K562 (cell line): Measurements from ENCODE around the gene KRTAP23-1.

Experiments
- BHLHE40 ChIP-seq: IDR thresholded peaks from 2 replicates; pipeline ENCODE4 v1.6.1; 2011; ENCODE audit warnings: low read length, improper control_type of control experiment
- CBFB ChIP-seq: sonication (generic); formaldehyde crosslinking; IDR thresholded peaks from 2 replicates; pipeline ENCODE4 v1.4.0; 2020; ENCODE audit warnings: mild to moderate bottlenecking, missing genetic modification reagents
- CHD4 ChIP-seq: fragments of 200-600 bp; sonication (generic); IDR thresholded peaks from 3 replicates; pipeline ENCODE4 v1.6.1; 2012; ENCODE audit warnings: low read depth, mild to moderate bottlenecking, mixed read lengths, low read length, inconsistent platforms; ENCODE audit not compliant: insufficient read depth, insufficient replicate concordance, poor library complexity, severe bottlenecking
- NKRF ChIP-seq: fragments of 450-650 bp; IDR thresholded peaks from 2 replicates; pipeline ENCODE4 v1.6.1; 2016; ENCODE audit warnings: borderline replicate concordance
- TCF7 ChIP-seq: sonication (generic); IDR thresholded peaks from 2 replicates; pipeline ENCODE4 v1.6.1; 2016; ENCODE audit warnings: antibody characterized with exemption, borderline replicate concordance
- TEAD1 ChIP-seq, 2 experiments: fragments of 450-650 bp in 1 of 2; sonication (generic) in 1 of 2; formaldehyde crosslinking; IDR thresholded peaks; 2 replicates each; pipeline versions ENCODE4 v1.4.0 to v1.8.0; 2020 to 2022; ENCODE audit warnings: mild to moderate bottlenecking in 2 of 2, missing genetic modification reagents in 1 of 2
- TEAD4 ChIP-seq, 2 experiments: sonication (generic) in 1 of 2; formaldehyde crosslinking in 1 of 2; IDR thresholded peaks; 2 replicates each; pipeline versions ENCODE4 v1.6.1 to v1.8.0; 2012 to 2022; ENCODE audit warnings: borderline replicate concordance in 1 of 2, inconsistent platforms in 1 of 2, low read length in 1 of 2, mild to moderate bottlenecking in 1 of 2, missing genetic modification reagents in 1 of 2
- TF ChIP-seq, protein P1 (sequence below), 3 experiments: IDR thresholded peaks in 2 of 3; conservative IDR thresholded peaks in 1 of 3; 2 replicates each; pipeline ENCODE4 v1.5.1; 2011 to 2012; ENCODE audit warnings: low read length in 3 of 3, mild to moderate bottlenecking in 3 of 3, control low read depth in 2 of 3, improper control_type of control experiment in 1 of 3, inconsistent platforms in 1 of 3, low read depth in 1 of 3, mixed read lengths in 1 of 3, moderate library complexity in 1 of 3; ENCODE audit not compliant: insufficient read depth in 2 of 3

DNA sequence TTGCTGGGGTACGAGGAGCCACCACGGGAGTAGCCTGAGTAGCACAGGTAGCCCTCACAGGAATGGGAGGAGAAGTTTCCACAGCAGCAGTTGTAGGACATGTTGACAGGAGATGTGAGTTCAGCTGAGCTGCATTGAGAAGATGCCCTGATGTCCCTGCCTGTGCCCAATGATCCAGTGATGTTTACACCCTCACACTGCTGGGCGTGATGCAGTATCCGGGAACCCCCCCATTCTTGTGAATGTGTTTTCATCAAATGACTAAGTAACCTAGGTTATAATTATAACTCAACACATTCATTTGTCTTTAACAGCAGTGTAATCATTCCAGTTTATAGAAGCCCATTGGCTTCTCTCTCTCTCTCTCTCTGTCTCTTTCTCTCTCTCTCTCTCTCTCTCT is at the start of gene KRTAP23-1:
- TF ChIP-seq, protein P1, sequence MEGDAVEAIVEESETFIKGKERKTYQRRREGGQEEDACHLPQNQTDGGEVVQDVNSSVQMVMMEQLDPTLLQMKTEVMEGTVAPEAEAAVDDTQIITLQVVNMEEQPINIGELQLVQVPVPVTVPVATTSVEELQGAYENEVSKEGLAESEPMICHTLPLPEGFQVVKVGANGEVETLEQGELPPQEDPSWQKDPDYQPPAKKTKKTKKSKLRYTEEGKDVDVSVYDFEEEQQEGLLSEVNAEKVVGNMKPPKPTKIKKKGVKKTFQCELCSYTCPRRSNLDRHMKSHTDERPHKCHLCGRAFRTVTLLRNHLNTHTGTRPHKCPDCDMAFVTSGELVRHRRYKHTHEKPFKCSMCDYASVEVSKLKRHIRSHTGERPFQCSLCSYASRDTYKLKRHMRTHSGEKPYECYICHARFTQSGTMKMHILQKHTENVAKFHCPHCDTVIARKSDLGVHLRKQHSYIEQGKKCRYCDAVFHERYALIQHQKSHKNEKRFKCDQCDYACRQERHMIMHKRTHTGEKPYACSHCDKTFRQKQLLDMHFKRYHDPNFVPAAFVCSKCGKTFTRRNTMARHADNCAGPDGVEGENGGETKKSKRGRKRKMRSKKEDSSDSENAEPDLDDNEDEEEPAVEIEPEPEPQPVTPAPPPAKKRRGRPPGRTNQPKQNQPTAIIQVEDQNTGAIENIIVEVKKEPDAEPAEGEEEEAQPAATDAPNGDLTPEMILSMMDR (IDR thresholded peaks at IDR 0.05 in 2 of 3, conservative IDR thresholded peaks at IDR 0.05 in 1 of 3; ENCODE audit: insufficient read depth in 2 of 3, low read depth in 1 of 3, low read length in 3 of 3) = no peak
- TF ChIP-seq CBFB (no peak), TEAD1 (CRISPR knock-in tag; IDR thresholded peaks at IDR 0.05) (no peak), TCF7 (no peak), BHLHE40 (no peak), TEAD4 (IDR thresholded peaks at IDR 0.05; ENCODE audit: low read length) (no peak), TEAD4 (CRISPR knock-in tag; IDR thresholded peaks at IDR 0.05; ENCODE audit: borderline replicate concordance) (no peak), NKRF (no peak), CHD4 (no peak)
